Fibroblast of lung (primary cell): Measurements from ENCODE around the gene BCAN.

Experiments
- EZH2 ChIP-seq: IDR thresholded peaks from 2 replicates; pipeline ENCODE4 v1.5.1; 2012; ENCODE audit warnings: low read length, control low read depth, mild to moderate bottlenecking; ENCODE audit errors: missing control alignments
- TF ChIP-seq, protein P1 (sequence below), 2 donors: IDR thresholded peaks in 1 of 2; conservative IDR thresholded peaks in 1 of 2; 1 replicate in 1 of 2; 2 replicates in 1 of 2; pipeline ENCODE4 v1.5.1; 2011 to 2012; ENCODE audit warnings: low read length in 2 of 2, control low read depth in 1 of 2, inconsistent platforms in 1 of 2, low read depth in 1 of 2, mild to moderate bottlenecking in 1 of 2

- TF ChIP-seq, protein P1, sequence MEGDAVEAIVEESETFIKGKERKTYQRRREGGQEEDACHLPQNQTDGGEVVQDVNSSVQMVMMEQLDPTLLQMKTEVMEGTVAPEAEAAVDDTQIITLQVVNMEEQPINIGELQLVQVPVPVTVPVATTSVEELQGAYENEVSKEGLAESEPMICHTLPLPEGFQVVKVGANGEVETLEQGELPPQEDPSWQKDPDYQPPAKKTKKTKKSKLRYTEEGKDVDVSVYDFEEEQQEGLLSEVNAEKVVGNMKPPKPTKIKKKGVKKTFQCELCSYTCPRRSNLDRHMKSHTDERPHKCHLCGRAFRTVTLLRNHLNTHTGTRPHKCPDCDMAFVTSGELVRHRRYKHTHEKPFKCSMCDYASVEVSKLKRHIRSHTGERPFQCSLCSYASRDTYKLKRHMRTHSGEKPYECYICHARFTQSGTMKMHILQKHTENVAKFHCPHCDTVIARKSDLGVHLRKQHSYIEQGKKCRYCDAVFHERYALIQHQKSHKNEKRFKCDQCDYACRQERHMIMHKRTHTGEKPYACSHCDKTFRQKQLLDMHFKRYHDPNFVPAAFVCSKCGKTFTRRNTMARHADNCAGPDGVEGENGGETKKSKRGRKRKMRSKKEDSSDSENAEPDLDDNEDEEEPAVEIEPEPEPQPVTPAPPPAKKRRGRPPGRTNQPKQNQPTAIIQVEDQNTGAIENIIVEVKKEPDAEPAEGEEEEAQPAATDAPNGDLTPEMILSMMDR (conservative IDR thresholded peaks at IDR 0.05 in 1 of 2, IDR thresholded peaks at IDR 0.05 in 1 of 2; ENCODE audit: low read depth in 1 of 2, low read length in 2 of 2) = no peak
- TF ChIP-seq EZH2 = no peak
Measured at GRCh38 chr1:156641761-156642264, at the start of gene BCAN.
